Activated T-cell treated with anti-CD3 and anti-CD28 coated beads, Interleukin-2, amount 50 U/mL, for 72 hours (primary cell): Measurements from ENCODE around the gene DDX39B. TPM values are rescaled to one million over a fixed set of nuclear protein-coding genes. Genes with fewer than 3 reads are reported as not detected.

ENCODE experiments used
- ATAC-seq, 2 donors: fragments of 150-1000 bp; cut with Tn5 transposase; replicated peaks in 1 of 2; 2 replicates each; pipeline ENCODE4 v1.10.0; 2021; ENCODE audit warnings: moderate library complexity in 2 of 2, mild to moderate bottlenecking in 1 of 2
- DNase-seq, 2 donors: peaks; one replicate each; pipeline ENCODE4 v3.0.0; 2021 to 2022; ENCODE audit warnings: mixed read lengths in 1 of 2
- H3K27ac Mint-ChIP-seq: one replicate; pipeline ENCODE4 v1.8.0; 2022; ENCODE audit warnings: mild to moderate bottlenecking, moderate library complexity, mixed read lengths
- H3K27me3 Mint-ChIP-seq: one replicate; pipeline ENCODE4 v1.8.0; 2022; ENCODE audit warnings: low read depth, mixed read lengths
- H3K36me3 Mint-ChIP-seq, 2 donors: one replicate each; pipeline ENCODE4 v1.8.0; 2022; ENCODE audit warnings: mixed read lengths in 2 of 2, mild to moderate bottlenecking in 1 of 2; ENCODE audit not compliant: insufficient read depth in 2 of 2
- H3K4me1 Mint-ChIP-seq: one replicate; pipeline ENCODE4 v1.8.0; 2022; ENCODE audit warnings: low read depth, mixed read lengths
- H3K4me3 Mint-ChIP-seq, 2 donors: one replicate each; pipeline ENCODE4 v1.8.0; 2022; ENCODE audit warnings: mild to moderate bottlenecking in 2 of 2, mixed read lengths in 2 of 2, moderate library complexity in 2 of 2
- H3K9me3 Mint-ChIP-seq, 2 donors: one replicate each; pipeline ENCODE4 v1.8.0; 2022; ENCODE audit warnings: mixed read lengths in 2 of 2
- total RNA-seq, 2 donors: library from RNA; stranded (reverse); gene quantifications; one replicate each; pipeline ENCODE4 v1.2.3, GENCODE V29; 2022

The DDX39B gene
- total RNA-seq, 2 donors from 2014 or later = 567 to 644 TPM

DNA sequence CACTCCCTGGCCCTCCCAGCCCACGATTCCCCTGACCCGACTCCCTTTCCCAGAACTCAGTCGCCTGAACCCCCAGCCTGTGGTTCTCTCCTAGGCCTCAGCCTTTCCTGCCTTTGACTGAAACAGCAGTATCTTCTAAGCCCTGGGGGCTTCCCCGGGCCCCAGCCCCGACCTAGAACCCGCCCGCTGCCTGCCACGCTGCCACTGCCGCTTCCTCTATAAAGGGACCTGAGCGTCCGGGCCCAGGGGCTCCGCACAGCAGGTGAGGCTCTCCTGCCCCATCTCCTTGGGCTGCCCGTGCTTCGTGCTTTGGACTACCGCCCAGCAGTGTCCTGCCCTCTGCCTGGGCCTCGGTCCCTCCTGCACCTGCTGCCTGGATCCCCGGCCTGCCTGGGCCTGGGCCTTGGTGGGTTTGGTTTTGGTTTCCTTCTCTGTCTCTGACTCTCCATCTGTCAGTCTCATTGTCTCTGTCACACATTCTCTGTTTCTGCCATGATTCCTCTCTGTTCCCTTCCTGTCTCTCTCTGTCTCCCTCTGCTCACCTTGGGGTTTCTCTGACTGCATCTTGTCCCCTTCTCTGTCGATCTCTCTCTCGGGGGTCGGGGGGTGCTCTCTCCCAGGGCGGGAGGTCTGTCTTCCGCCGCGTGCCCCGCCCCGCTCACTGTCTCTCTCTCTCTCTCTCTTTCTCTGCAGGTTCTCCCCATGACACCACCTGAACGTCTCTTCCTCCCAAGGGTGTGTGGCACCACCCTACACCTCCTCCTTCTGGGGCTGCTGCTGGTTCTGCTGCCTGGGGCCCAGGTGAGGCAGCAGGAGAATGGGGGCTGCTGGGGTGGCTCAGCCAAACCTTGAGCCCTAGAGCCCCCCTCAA, 30.5 kb upstream of the DDX39B start, which contains the start of gene LTA:
Gene LTA (plus strand): TSS at position 249 of the 871 bp plus-strand sequence. CDS start 454 bp downstream, at position 703.
- Mint-ChIP-seq H3K27me3 (no peaks in the 10 kb centered on the region), H3K9me3 (no peaks in the 10 kb centered on the region), H3K4me3 (peak within 1 kb of the TSS; percentile 92), H3K4me1 (peaks cover 98% of the 10 kb centered on the region), H3K36me3 (peaks cover 8% of the 10 kb centered on the region in 2 donors), H3K27ac (peak within 1 kb of the TSS; percentile 89)
- ATAC-seq (peak; percentile 51 to 62), DNase-seq (peak; percentile 83 to 85)

DNA sequence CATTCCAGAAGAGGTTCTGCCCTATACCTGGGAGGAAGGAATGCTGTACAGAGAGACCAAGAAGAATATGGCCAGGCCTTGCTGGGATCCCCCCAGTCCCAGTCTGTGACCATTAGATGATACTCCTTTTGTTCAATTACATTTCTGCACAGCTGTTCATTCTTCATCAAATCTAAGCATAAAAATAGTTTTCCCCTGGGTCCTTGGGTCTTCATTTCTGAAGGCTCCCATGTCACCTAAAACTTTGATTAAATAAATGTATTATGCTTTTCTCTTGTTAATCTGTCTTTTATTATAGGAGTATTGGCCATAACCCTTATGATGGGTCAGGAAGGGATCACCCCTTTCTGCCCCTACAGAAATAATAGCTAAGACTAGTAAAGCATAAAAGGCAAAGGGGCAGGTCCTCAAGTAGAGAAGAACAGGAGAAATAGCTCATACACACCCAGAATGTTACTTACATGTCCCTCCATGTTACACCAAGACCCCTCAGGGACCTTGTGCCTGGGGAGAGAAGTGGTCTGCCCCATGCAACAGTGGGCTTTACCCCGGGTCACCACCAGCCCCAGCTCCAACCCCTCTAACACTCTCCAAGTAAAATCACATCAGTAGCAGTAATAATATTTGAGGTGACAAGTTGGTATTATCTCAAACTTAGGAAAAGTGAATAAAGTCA, 28.2 kb upstream of the DDX39B start:
- peaks cover 88% of the 10 kb centered on the region for H3K4me1 Mint-ChIP-seq
- DNase-seq (no peak), ATAC-seq (no peak)
- H3K36me3 Mint-ChIP-seq = no peaks in the 10 kb centered on the region
- H3K9me3 Mint-ChIP-seq = no peaks in the 10 kb centered on the region
- H3K27ac Mint-ChIP-seq = no peak overlapping the region
- H3K27me3 Mint-ChIP-seq = no peaks in the 10 kb centered on the region
- H3K4me3 Mint-ChIP-seq = peak overlapping the region in 1 of 2 donors; percentile 12

DNA sequence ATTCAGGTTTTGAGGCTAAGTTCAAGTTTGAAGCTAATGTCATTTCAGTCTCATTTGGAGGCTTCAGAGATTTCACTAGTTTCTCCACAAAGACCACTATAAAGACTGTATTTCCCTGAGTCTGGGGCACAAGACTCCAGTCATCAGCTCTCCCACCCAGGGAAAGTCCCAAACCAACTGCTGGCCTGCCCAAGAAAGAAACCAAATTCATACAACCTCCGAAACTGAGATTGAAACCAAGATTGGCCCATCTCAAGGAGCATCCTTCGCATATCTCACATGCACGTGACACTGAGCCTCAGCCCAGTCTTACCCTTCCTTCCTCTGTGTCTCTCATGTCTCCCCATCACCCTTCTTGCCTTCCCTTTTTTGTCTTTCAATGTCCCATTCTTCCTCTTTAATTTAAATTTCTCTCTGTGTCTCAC, 26.7 kb upstream of the DDX39B start:
- Mint-ChIP-seq H3K27ac (peak overlapping the region; percentile 87), H3K4me1 (peaks cover 85% of the 10 kb centered on the region), H3K36me3 (peaks cover 2 to 4% of the 10 kb centered on the region in 2 donors), H3K9me3 (no peaks in the 10 kb centered on the region), H3K4me3 (peak overlapping the region; percentile 70 to 83), H3K27me3 (peaks cover 4% of the 10 kb centered on the region)
- peak; percentile 79 to 87 for DNase-seq
- peak; percentile 61 to 68 for ATAC-seq

- Mint-ChIP-seq H3K27ac (peak overlapping the region; percentile 87), H3K9me3 (no peaks in the 10 kb centered on the region), H3K4me3 (peak overlapping the region; percentile 70 to 83), H3K36me3 (peaks cover 2 to 6% of the 10 kb centered on the region in 2 donors), H3K27me3 (peaks cover 4% of the 10 kb centered on the region), H3K4me1 (peaks cover 84% of the 10 kb centered on the region)
- ATAC-seq = peak; percentile 28
- peak in 1 of 2 donors; percentile 36 for DNase-seq
These were observed 25.9 kb upstream of the DDX39B start for GRCh38 chr6:31567531-31568370.

DNA sequence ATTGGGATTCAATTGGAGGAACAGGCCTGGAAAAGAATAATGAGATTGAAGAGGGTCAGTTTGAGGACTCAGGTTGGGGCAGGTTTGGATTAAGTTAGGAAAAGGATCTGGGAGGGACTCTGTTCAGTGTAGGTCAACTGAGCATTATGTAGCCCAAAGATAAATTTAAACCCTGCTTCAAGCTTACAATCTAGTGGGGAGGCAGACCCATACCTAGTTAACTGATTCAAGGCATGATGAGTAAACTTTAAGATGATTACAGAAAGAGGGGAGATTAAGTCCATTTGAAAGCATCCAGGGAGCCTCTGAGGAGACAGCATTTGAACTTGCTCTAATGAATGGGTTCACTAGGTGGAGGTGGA, 18.9 kb upstream of the DDX39B start:
- Mint-ChIP-seq H3K4me3 (peak overlapping the region; percentile 77 to 86), H3K9me3 (no peaks in the 10 kb centered on the region), H3K36me3 (peaks cover 6 to 15% of the 10 kb centered on the region in 2 donors), H3K27ac (peak overlapping the region; percentile 68), H3K27me3 (peaks cover 4% of the 10 kb centered on the region), H3K4me1 (peaks cover 93% of the 10 kb centered on the region)
- ATAC-seq = no peak
- DNase-seq = no peak

DNA sequence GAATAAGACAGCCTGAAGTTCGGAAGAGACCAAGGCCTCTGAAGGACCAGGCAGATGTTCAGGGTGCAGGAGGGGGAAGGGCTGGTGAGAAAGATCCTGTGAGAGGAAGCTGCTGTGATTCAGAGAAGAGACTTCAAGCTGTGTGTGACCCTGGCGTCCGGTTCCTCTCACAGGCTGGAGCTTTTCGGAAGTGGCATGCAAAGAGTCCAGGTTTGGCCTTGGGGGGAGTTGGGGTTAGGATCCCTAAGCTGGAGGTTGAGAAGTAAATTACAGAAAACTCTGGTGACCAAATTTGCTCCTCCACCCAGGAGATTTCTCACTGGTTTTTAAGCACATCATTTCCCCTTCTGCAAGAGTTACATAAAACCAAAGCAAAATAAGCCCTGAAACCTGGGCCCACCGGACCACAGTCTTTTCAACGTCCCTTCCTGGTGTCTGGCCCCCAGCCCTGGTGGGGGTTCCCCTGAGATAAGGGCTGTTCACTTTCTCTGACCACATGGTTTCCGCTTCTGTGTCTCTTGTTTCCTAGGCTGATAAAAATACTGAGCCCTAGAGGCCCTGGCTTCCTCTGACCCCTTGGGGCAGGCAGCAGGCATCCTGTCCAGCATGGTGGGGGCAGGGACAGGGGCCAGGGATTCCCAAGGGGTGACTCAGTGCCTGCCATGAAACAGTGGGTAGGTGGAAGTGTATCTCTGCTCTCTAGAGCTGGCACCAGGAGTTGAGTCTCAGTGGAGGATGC, 18.3 kb upstream of the DDX39B start:
- DNase-seq (peak; percentile 58 to 64), ATAC-seq (peak; percentile 69)
- Mint-ChIP-seq H3K4me3 (peak overlapping the region; percentile 77 to 86), H3K4me1 (peaks cover 88% of the 10 kb centered on the region), H3K27me3 (peaks cover 4% of the 10 kb centered on the region), H3K9me3 (no peaks in the 10 kb centered on the region), H3K36me3 (peaks cover 6 to 15% of the 10 kb centered on the region in 2 donors), H3K27ac (peak overlapping the region; percentile 68)

GRCh38 chr6:31559606-31559957, 17.8 kb upstream of the DDX39B start:
- DNase-seq = no peak
- peak; percentile 41 to 43 for ATAC-seq
- peak overlapping the region; percentile 77 to 86 for H3K4me3 Mint-ChIP-seq
- H3K4me1 Mint-ChIP-seq = peaks cover 86% of the 10 kb centered on the region
- H3K9me3 Mint-ChIP-seq = no peaks in the 10 kb centered on the region
- peaks cover 6 to 13% of the 10 kb centered on the region in 2 donors for H3K36me3 Mint-ChIP-seq
- H3K27ac Mint-ChIP-seq = peak overlapping the region; percentile 10
- peaks cover 4% of the 10 kb centered on the region for H3K27me3 Mint-ChIP-seq

- Mint-ChIP-seq H3K36me3 (peaks cover 5 to 12% of the 10 kb centered on the region in 2 donors), H3K27ac (peak overlapping the region; percentile 11), H3K4me3 (peak overlapping the region; percentile 77 to 86), H3K4me1 (peaks cover 88% of the 10 kb centered on the region), H3K9me3 (no peaks in the 10 kb centered on the region), H3K27me3 (peaks cover 3% of the 10 kb centered on the region)
- DNase-seq (peak; percentile 62 to 72), ATAC-seq (peak; percentile 58 to 62)
These were observed 17.1 kb upstream of the DDX39B start for GRCh38 chr6:31558631-31559500.

DNA sequence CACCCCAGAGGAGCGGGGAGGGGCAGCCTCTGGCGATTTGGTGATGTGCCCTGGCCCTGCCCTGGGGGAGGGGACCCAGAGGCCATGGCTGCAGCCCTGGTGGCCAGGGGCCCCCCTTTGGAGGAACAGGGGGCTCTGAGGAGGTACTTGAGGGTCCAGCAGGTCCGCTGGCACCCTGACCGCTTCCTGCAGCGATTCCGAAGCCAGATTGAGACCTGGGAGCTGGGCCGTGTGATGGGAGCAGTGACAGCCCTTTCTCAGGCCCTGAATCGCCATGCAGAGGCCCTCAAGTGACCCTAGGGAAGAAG, 16.5 kb upstream of the DDX39B start:
- Mint-ChIP-seq H3K9me3 (no peaks in the 10 kb centered on the region), H3K36me3 (peaks cover 4 to 11% of the 10 kb centered on the region in 2 donors), H3K27me3 (no peaks in the 10 kb centered on the region), H3K4me3 (peak overlapping the region; percentile 77 to 86), H3K27ac (no peak overlapping the region), H3K4me1 (peaks cover 84% of the 10 kb centered on the region)
- DNase-seq (no peak), ATAC-seq (no peak)

DNA sequence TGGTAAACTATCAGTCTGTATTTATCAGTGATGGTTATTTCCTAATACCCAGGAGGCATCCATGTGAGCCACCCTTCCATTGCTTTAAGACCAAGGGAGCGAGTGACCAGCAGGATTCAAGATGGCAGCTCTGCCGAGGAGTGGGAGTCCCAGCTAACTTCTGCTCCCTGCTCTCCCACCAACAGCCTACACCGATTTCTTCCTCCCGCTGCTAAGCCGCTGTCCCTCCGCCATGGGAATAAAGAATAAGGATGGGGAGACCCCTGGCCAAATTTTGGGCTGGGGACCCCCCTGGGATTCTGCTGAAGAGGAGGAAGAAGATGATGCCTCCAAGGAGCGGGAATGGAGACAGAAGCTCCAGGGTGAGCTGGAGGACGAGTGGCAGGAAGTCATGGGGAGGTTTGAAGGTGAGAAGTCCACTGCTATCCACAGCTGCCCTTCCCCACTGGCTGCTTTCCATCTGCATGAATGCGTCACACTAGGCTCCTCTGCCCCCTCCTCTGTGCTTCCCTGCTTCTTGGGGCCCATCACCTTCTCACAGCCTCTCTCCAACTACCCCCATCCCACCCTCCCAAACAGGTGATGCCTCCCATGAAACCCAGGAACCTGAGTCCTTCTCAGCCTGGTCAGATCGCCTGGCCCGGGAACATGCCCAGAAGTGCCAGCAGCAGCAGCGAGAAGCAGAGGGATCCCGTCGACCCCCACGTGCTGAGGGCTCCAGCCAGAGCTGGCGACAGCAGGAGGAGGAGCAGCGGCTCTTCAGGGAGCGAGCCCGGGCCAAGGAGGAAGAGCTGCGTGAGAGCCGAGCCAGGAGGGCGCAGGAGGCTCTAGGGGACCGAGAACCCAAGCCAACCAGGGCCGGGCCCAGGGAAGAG, 15.9 kb upstream of the DDX39B start:
- Mint-ChIP-seq H3K9me3 (no peaks in the 10 kb centered on the region), H3K27ac (no peak overlapping the region), H3K27me3 (no peaks in the 10 kb centered on the region), H3K36me3 (peaks cover 4 to 9% of the 10 kb centered on the region in 2 donors), H3K4me1 (peaks cover 78% of the 10 kb centered on the region), H3K4me3 (peak overlapping the region; percentile 77 to 86)
- no peak for DNase-seq
- no peak for ATAC-seq

DNA sequence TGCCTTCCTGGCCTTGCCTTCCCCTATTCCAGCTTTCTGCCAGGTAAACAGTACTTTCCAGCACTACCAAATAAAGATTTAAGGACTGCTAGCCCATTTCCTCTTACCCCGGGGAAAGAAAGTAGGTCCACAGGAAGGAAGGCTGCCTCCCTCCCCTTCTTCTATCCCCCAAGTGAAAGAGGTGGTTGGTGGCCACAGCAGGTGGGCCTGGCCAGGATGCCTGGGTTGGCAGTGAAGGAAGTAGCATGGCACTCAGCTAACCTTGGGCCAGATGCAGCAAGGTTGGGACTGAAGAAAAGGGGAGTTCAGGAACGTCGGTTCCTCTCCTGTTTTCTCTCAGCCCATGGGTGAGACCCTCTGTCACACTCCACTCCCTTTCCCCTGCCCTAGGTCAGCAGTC, 14.5 kb upstream of the DDX39B start:
- Mint-ChIP-seq H3K27ac (no peak overlapping the region), H3K9me3 (no peaks in the 10 kb centered on the region), H3K36me3 (peaks cover 9 to 11% of the 10 kb centered on the region in 2 donors), H3K27me3 (no peaks in the 10 kb centered on the region), H3K4me3 (no peak overlapping the region), H3K4me1 (peaks cover 75% of the 10 kb centered on the region)
- ATAC-seq (no peak), DNase-seq (no peak)
